Lower leg skin (tissue), 4 donors: ENCODE measurements around the gene PDZRN4. TPM values are rescaled to one million over a fixed set of nuclear protein-coding genes. Genes with fewer than 3 reads are reported as not detected.
"Not testable (repeated sequence)": the region's sequence is repeated elsewhere in the genome, so short reads cannot be mapped to it uniquely, and the experiment has no call there.

Source experiments
- DNase-seq, 2 donors: peaks; one replicate each; pipeline ENCODE4 v3.0.0-alpha.2; 2019; ENCODE audit warnings: low spot score in 2 of 2
- H3K4me3 ChIP-seq: fragments of 200-600 bp; sonication (generic); 2 replicates; pipeline ENCODE4 v1.5.1; 2017; ENCODE audit warnings: mild to moderate bottlenecking, low read depth; ENCODE audit not compliant: poor library complexity, severe bottlenecking
- CTCF ChIP-seq, 3 donors: fragments of 450-650 bp; IDR thresholded peaks; one replicate each; pipeline ENCODE4 v1.5.1; 2016; ENCODE audit warnings: antibody characterized with exemption in 3 of 3, mild to moderate bottlenecking in 3 of 3, moderate library complexity in 2 of 3
- POLR2A ChIP-seq, 2 donors: fragments of 450-650 bp; IDR thresholded peaks; one replicate each; pipeline ENCODE4 v1.6.1; 2016 to 2017; ENCODE audit warnings: antibody characterized with exemption in 2 of 2, mild to moderate bottlenecking in 1 of 2, moderate library complexity in 1 of 2
- WGBS, 2 donors: methylation state at CpG; one replicate each; pipeline ENCODE4 v1.1.5; 2018; 5-methylcytosine and 5-hydroxymethylcytosine counted together
- intact Hi-C: fragments of 100-400 bp; cut with DNase I; formaldehyde crosslinking; loops from one replicate; pipeline ENCODE4 v1.15.0; 2023; ENCODE audit warnings: low total_unique reads
- total RNA-seq, 4 donors: library from RNA; depleted of rRNA; stranded (reverse); fragments of >200 nt; gene quantifications; one replicate each; pipeline ENCODE4 v1.1.0, GENCODE V29; 2016

The PDZRN4 gene
- total RNA-seq, 4 donors from 2014 or later: 0.65 to 8.3 (median 3.6) TPM

GRCh38 chr12:41167701-41168100 is 20.4 kb upstream of the PDZRN4 start:
- 84 to 96% methylated on average over 1 of the region's 1 CpG for WGBS, 2 donors
- no peak for DNase-seq
- TF ChIP-seq POLR2A (IDR thresholded peaks at IDR 0.05) (no peak), CTCF (IDR thresholded peaks at IDR 0.05) (no peak)
- no peak overlapping the region for H3K4me3 ChIP-seq
- intact Hi-C loops: no loop called here

GRCh38 chr12:41174602-41175001 is 13.5 kb upstream of the PDZRN4 start:
- intact Hi-C loops: no loop called here
- WGBS, 2 donors: 38 to 57% methylated on average over 2 of the region's 2 CpGs
- TF ChIP-seq POLR2A (IDR thresholded peaks at IDR 0.05): no peak
- TF ChIP-seq CTCF (IDR thresholded peaks at IDR 0.05): no peak
- H3K4me3 ChIP-seq: no peak overlapping the region
- no peak for DNase-seq

- intact Hi-C loops, DNase-seq, H3K4me3 ChIP-seq: not testable (repeated sequence)
- 93% methylated on average over 1 of the region's 1 CpG; no CpG with 5 or more reads in 1 of the 2 donors for WGBS, 2 donors
These were observed 8.6 kb upstream of the PDZRN4 start for GRCh38 chr12:41179507-41179906.

GRCh38 chr12:41184864-41185263 is 3.3 kb upstream of the PDZRN4 start:
- no peak overlapping the region for H3K4me3 ChIP-seq
- intact Hi-C loops: no loop called here
- DNase-seq: no peak
- no peak for TF ChIP-seq POLR2A (IDR thresholded peaks at IDR 0.05)

- 23 to 24% methylated on average over 3 of the region's 3 CpGs for WGBS, 2 donors
- no peak for DNase-seq
- H3K4me3 ChIP-seq: no peak overlapping the region
- intact Hi-C loops: no loop called here
- TF ChIP-seq CTCF (IDR thresholded peaks at IDR 0.05) (no peak), POLR2A (IDR thresholded peaks at IDR 0.05) (no peak)
These were observed 2.1 kb upstream of the PDZRN4 start for GRCh38 chr12:41186026-41186425.

GRCh38 chr12:41188841-41189394 is 798 bp downstream of the PDZRN4 start:
- WGBS, 2 donors: 1 to 2% methylated on average over 17 to 22 of the region's 49 CpGs
- no peak for DNase-seq
- TF ChIP-seq POLR2A (IDR thresholded peaks at IDR 0.05): no peak
- TF ChIP-seq CTCF (IDR thresholded peaks at IDR 0.05): no peak
- no peak overlapping the region for H3K4me3 ChIP-seq
- intact Hi-C loops: no loop called here
